ENCODE results near the gene MAP3K14.
"Not testable (repeated sequence)": the region's sequence is repeated elsewhere in the genome, so short reads cannot be mapped to it uniquely, and the experiment has no call there.

The MAP3K14 gene

DNA sequence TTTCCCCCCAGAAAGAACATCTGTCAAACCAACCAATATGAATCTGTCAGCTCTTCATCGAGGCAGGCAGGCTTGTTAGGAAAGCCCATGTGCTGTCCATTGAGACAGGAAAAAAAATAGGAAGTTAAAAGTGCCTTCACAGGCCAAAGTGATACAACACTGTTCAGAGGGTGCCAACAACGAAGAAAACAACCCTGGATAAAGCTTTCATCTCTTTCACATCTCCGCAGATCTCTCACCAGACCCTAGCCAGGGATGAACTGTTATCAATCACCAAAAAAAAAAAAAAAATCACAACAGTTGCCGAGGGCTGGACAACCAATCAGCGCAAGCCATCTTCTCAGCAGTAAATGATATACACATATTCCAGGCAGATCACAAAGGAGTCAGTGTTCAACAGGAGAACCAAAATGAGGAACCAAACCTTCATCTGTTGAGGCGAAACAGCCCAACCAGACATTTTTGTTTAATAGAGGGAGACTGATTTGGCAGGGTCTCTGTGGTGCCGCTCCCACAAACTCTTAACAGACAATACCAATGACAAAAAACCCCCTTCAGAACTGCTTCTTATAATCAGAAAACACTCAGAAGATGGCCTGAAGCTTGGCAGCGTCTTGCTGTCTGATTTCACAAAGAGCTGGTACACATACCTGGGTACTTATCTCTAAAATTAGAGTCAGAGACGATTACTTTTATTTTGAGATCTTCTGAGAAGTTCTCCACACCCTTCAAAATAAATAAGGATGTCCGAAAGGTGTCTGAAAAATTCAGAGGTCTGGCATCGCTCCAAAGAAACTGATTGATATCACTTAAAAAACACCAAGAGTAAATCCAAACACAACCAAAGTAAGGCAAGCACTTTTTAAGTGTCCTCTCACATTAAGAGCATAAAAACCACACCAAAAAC is 1.8 kb downstream of the MAP3K14 start:
- DNase-seq = no peak

GRCh38 chr17:45313996-45314740 is 2.7 kb downstream of the MAP3K14 start:
- DNase-seq = no peak

DNA sequence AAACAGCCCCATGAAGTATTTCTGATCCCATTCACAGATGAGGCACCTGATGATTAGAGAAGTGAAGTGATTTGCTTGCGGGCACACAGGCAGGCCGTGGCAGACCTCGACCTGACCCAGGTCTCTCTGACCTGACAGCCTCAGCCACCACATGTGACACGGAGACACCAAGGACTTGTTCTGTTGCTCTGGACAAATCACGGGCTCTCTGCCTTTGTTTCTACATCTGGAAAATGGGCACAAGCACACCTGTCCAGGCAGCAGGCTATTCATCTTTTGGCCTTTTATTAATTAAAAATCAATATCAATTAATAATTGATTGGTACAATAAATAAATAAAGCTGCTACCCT is 3.4 kb downstream of the MAP3K14 start:
- DNase-seq = no peak

DNA sequence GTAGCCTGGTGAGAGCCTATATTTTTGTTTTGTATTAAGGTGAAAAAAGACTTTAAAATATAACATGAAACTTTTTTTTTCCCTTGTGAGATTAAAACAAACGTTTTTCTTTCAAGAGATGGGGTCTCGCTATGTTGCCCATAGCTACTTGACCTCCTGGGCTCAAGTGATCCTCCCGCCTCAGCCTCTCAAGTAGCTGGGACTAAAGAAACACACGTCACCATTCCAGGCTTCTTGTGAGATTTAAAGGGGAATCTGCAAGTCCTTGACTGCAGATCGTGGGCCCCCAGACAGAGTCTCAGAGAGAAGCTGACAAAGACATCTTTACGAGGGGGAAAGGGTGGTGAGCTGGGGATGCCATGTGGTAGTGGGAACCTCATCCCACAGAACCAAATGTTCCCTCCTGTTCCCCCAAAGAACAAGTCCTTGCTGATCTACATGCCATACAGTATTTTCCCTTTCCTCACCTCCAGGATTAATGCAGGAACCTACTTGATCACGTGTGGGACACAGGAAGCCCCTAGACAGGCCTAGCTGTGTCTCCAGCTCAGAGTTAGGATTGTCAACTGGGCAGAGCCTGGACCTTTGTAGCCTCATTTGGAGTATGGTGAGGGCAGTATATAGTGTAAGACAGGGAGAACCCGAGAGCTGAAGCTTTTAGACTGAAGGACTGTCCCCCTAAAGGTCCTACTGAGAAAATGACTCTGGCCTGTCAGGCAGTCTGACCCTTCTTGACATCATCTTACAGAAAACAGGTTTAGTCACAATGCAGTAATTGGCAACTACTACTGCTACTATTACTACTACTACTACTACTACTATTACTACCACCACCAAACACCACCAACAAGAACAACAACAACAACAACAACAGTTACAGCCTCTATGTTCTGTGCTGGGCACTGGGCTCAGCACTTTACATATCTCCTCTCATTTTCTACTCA is 4.1 kb downstream of the MAP3K14 start:
- no peak for DNase-seq

GRCh38 chr17:45311760-45312476 is 4.9 kb downstream of the MAP3K14 start:
- peak in 2 of 14 donors; percentile 32 to 66 for DNase-seq

DNA sequence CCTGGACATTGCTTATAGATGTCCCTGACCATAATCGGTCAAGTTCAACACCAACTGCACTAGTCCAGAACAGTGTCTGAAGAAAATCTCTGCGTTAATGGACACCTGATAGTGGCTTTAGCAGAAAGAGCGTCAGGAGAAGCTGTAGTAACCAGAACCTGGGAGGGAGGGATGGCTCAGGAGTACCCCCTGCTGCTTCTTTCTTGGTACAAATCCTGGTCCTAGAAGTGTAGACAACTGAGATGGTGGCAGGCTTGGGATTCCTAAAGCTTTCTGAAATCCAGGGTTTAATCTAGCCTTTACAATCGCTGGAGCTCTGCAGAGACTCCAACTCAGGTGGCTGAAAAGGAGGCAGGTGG is 5.4 kb downstream of the MAP3K14 start:
- no peak for DNase-seq

DNA sequence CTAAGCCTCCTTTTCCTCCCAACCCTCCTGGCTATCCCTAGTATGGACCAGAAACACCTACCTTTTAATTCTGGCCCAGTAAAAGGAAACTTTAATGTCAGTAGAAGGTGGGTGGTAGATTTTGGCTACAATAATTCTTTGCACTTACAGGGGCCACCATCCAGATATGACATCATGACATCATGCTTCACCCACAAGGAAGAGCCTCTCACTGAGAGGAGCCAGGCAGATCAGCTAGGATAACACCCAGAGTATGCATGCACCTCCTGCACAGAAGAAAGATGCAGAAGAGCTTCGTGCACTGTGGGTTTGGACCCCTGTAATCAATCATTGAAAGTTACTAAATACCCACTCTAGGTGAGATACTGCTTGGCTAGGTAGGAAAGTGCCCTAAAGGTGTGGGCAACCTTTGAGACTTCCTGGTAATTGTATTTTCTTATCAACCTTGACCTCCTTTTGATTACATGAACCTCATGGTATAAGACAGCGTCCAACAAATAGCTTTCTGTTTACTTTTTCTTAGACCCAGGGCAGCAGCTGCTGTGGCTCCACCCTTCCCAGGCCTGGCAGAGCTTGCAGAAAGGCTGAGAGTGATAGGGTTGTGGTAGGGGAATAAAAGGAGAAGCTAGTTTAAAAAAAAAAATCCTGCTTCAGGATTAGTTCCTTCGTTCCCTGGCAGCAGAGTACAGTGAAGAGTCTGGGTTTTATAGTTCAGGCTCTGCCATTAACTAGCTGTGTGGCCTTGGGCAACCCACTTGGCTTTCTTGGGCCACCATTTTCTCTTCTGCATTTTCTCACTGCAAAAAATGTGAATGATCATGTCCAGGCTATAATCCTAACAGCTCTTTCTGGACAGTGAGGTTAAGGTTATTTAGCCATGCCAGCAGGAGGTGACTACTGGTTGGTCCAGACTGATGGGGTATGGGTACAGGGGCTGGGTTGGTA is 6.2 kb downstream of the MAP3K14 start:
- DNase-seq = no peak

DNA sequence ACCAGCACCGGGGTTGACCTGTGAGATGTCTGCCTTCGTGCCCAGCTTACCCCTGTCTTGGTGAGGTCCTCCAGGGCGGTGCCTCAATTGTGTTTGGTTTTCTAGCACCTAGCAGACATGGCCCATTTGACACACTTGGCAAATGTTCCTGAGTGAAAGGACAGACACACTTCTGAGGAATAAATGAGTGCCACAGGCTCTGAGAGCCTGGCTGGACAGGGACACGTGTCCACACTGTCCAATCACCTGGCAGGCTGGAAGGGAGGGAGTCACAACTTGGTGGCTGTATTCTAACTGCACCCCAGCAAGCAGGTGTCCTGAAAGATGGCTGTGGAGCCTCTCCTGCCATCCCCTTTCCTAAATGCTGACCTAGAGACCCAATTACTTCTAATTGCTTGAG is 7.4 kb downstream of the MAP3K14 start:
- DNase-seq = no peak

- DNase-seq = no peak
These were observed 8.0 kb downstream of the MAP3K14 start for GRCh38 chr17:45308840-45309239.

DNA sequence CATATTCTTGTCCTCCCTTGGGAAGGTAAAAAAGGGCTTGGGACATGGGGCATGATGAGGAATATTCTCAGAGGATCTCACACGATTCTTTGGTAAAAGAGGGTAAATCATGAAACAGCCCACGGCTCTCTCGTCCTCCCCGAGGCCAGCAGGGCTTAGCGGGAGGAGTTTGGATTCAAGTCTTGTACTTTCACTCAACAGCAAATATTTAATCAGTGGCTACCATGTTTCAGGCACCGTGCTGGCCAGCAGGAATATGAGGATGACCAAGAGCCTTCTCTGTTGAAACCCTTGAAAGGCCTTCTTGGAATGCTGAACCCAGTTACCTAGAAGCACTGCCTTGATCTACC is 8.8 kb downstream of the MAP3K14 start:
- DNase-seq = no peak

GRCh38 chr17:45307290-45308015 is 9.4 kb downstream of the MAP3K14 start:
- DNase-seq = peak in 1 of 14 donors; percentile 53

GRCh38 chr17:45306623-45307022 is 10.2 kb downstream of the MAP3K14 start:
- DNase-seq = no peak

DNA sequence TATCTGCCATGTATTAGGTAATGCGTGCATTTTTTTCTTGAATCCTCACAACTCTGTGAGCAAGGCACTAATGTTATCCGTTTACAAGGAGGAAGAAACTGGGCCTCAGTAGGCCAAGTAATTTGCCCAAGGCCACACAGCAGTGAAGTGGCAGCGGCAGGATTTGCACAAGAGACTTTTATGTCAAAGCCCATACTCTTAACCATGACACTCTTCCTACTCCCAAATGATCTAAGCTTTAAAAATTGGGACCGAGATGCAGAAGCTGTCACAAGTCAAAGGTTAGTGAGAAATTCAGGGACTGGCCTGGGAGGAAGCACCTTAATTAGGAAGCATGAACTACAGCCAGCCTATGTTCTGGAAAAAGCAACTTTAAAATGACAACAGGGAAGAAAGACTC is 10.7 kb downstream of the MAP3K14 start:
- DNase-seq = no peak

- DNase-seq = no peak
These were observed 11.2 kb downstream of the MAP3K14 start for GRCh38 chr17:45305530-45306087.

GRCh38 chr17:45302649-45303173 is 14.1 kb downstream of the MAP3K14 start:
- no peak for DNase-seq

- not testable (repeated sequence) for DNase-seq
These were observed 14.6 kb downstream of the MAP3K14 start for GRCh38 chr17:45302220-45302619.

- DNase-seq = no peak
These were observed 15.1 kb downstream of the MAP3K14 start for GRCh38 chr17:45301674-45302073.

- DNase-seq = no peak
These were observed 16.6 kb downstream of the MAP3K14 start for GRCh38 chr17:45300060-45300751.

DNA sequence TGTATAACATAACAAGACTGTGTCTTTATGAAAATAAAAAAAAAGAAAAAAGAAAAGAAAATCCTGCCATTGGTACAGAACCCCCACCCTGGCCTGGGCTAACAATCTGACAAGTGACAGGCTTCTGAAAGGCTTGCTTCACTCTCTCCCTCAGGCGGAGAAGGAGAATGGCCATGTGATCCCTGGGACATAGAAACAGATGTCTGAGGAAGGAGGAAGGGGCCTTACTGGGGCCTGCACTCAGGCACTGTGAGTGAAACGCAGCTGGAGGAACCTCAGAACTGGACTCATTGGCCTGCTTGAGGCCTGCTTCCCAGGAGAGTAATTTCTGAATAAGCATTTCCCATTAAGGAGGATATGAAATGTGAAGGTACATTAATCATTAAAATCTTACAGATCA is 17.5 kb downstream of the MAP3K14 start:
- DNase-seq = peak in 4 of 14 donors; percentile 18 to 24 (median 22)

Data from C1 segment of cervical spinal cord (tissue), 14 donors.